DOHH2 (cell line): ENCODE results near the gene SHROOM1.

Experiments
- H3F3A ChIP-seq: fragments of 200-600 bp; sonication (generic), shearing (Covaris generic); 2 replicates; pipeline ENCODE4 v1.6.0; 2016; ENCODE audit warnings: antibody characterized with exemption, mild to moderate bottlenecking; ENCODE audit not compliant: control insufficient read depth, insufficient read depth
- H3K27ac ChIP-seq: fragments of 200-600 bp; sonication (generic); 2 replicates; pipeline ENCODE4 v1.5.1; 2014; ENCODE audit warnings: low read depth, mild to moderate bottlenecking, low read length, moderate library complexity
- H3K27me3 ChIP-seq: fragments of 200-600 bp; sonication (generic); 2 replicates; pipeline ENCODE4 v1.6.1; 2014; ENCODE audit warnings: mild to moderate bottlenecking, low read length, mixed read lengths; ENCODE audit not compliant: control insufficient read depth
- H3K36me3 ChIP-seq: fragments of 200-600 bp; sonication (generic); 2 replicates; pipeline ENCODE4 v1.6.1; 2014; ENCODE audit warnings: mild to moderate bottlenecking, low read length, moderate library complexity, mixed read lengths; ENCODE audit not compliant: control insufficient read depth
- H3K4me1 ChIP-seq: fragments of 200-600 bp; sonication (generic); 2 replicates; pipeline ENCODE4 v1.6.1; 2014; ENCODE audit warnings: mild to moderate bottlenecking, low read length, mixed read lengths; ENCODE audit not compliant: control insufficient read depth
- H3K4me2 ChIP-seq: fragments of 200-600 bp; sonication (generic); 2 replicates; pipeline ENCODE4 v1.6.0; 2014; ENCODE audit warnings: mild to moderate bottlenecking, low read length, moderate library complexity
- H3K4me3 ChIP-seq: fragments of 200-600 bp; sonication (generic); 2 replicates; pipeline ENCODE4 v1.5.1; 2014; ENCODE audit warnings: mild to moderate bottlenecking, low read length, mixed read lengths
- H3K79me2 ChIP-seq: fragments of 200-600 bp; sonication (generic); 2 replicates; pipeline ENCODE4 v1.6.1; 2014; ENCODE audit warnings: mild to moderate bottlenecking, low read length, mixed read lengths; ENCODE audit not compliant: control insufficient read depth
- H3K9me2 ChIP-seq: fragments of 200-600 bp; sonication (generic); replicated peaks from 2 replicates; pipeline ENCODE4 v1.6.1; 2014; ENCODE audit warnings: mild to moderate bottlenecking, low read length, mixed read lengths; ENCODE audit not compliant: control insufficient read depth
- H3K9me3 ChIP-seq: fragments of 200-600 bp; sonication (generic); 2 replicates; pipeline ENCODE4 v1.6.1; 2014; ENCODE audit warnings: antibody characterized with exemption, low read length, mixed read lengths; ENCODE audit not compliant: control insufficient read depth, insufficient read depth
- H4K20me1 ChIP-seq: fragments of 200-600 bp; sonication (generic); 2 replicates; pipeline ENCODE4 v1.6.0; 2014; ENCODE audit warnings: low read depth, mild to moderate bottlenecking, antibody characterized with exemption, low read length, moderate library complexity; ENCODE audit not compliant: control insufficient read depth, insufficient read depth
- EZH2phosphoT487 ChIP-seq: fragments of 200-600 bp; sonication (generic); IDR thresholded peaks from 2 replicates; pipeline ENCODE4 v1.6.1; 2017; ENCODE audit warnings: borderline replicate concordance, mild to moderate bottlenecking, antibody characterized with exemption, low read length, moderate library complexity, mixed read lengths
- TF ChIP-seq, protein P1 (sequence below): fragments of 200-600 bp; sonication (generic); IDR thresholded peaks from one replicate; pipeline ENCODE4 v1.5.1; 2014; ENCODE audit warnings: antibody characterized with exemption, mild to moderate bottlenecking, low read depth, low read length; ENCODE audit not compliant: poor library complexity, severe bottlenecking

The SHROOM1 gene

GRCh38 chr5:132814503-132815294 lies 15.7 kb downstream of the SHROOM1 start:
- Histone ChIP-seq H3K4me3 (no peak overlapping the region), H3K4me2 (no peak overlapping the region), H3K36me3 (no peaks in the 10 kb centered on the region), H3K4me1 (0 out of 2 replicates have a peak, but pooled peaks cover 3% of the 10 kb centered on the region), H3K9me3 (no peaks in the 10 kb centered on the region), H3K27me3 (peaks cover 27% of the 10 kb centered on the region), H3F3A (peaks cover 5% of the 10 kb centered on the region; the same call in 1 of the 2 replicates), H3K9me2 (no peaks in the 10 kb centered on the region), H3K27ac (no peak overlapping the region), H3K79me2 (no peaks in the 10 kb centered on the region), H4K20me1 (no peaks in the 10 kb centered on the region)
- no peak for TF ChIP-seq EZH2phosphoT487
- TF ChIP-seq, protein P1, sequence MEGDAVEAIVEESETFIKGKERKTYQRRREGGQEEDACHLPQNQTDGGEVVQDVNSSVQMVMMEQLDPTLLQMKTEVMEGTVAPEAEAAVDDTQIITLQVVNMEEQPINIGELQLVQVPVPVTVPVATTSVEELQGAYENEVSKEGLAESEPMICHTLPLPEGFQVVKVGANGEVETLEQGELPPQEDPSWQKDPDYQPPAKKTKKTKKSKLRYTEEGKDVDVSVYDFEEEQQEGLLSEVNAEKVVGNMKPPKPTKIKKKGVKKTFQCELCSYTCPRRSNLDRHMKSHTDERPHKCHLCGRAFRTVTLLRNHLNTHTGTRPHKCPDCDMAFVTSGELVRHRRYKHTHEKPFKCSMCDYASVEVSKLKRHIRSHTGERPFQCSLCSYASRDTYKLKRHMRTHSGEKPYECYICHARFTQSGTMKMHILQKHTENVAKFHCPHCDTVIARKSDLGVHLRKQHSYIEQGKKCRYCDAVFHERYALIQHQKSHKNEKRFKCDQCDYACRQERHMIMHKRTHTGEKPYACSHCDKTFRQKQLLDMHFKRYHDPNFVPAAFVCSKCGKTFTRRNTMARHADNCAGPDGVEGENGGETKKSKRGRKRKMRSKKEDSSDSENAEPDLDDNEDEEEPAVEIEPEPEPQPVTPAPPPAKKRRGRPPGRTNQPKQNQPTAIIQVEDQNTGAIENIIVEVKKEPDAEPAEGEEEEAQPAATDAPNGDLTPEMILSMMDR = no peak

DNA sequence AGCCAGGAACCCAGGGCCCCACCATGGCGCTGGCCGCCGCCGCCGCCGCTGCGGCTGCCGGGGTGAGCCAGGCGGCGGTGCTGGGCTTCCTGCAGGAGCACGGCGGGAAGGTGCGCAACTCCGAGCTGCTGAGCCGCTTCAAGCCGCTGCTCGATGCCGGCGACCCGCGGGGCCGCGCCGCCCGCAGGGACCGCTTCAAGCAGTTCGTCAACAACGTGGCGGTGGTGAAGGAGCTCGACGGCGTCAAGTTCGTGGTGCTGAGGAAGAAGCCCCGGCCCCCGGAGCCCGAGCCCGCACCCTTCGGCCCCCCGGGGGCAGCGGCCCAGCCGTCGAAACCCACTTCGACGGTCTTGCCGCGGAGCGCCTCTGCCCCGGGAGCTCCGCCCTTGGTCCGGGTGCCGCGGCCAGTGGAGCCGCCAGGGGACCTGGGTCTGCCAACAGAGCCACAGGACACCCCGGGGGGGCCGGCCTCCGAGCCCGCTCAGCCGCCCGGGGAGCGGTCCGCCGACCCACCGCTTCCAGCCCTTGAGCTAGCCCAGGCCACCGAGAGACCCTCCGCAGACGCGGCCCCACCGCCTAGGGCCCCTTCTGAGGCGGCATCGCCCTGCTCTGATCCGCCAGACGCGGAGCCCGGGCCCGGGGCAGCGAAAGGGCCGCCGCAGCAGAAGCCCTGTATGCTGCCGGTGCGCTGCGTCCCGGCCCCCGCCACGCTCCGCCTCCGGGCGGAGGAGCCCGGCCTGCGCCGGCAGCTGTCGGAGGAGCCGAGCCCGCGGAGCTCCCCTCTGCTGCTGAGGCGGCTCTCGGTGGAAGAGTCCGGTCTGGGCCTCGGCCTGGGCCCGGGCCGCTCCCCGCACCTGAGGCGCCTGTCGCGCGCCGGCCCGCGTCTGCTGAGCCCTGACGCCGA lies 16.6 kb downstream of the SHROOM1 start:
- Histone ChIP-seq H3K9me3 (no peaks in the 10 kb centered on the region), H3K9me2 (no peaks in the 10 kb centered on the region), H3F3A (peaks cover 5% of the 10 kb centered on the region; the same call in 1 of the 2 replicates), H3K36me3 (no peaks in the 10 kb centered on the region), H3K4me3 (no peak overlapping the region), H3K4me1 (0 out of 2 replicates have a peak, but pooled peaks cover 3% of the 10 kb centered on the region), H3K79me2 (no peaks in the 10 kb centered on the region), H3K4me2 (peak overlapping the region; percentile 9; the same call in 1 of the 2 replicates), H3K27ac (no peak overlapping the region), H3K27me3 (peaks cover 25% of the 10 kb centered on the region), H4K20me1 (no peaks in the 10 kb centered on the region)
- TF ChIP-seq EZH2phosphoT487 = no peak
- TF ChIP-seq, protein P1 = no peak

GRCh38 chr5:132812781-132813598 lies 17.5 kb downstream of the SHROOM1 start, which contains the start of gene SOWAHA:
TSS of gene SOWAHA (plus strand) at chr5:132813302. CDS start at chr5:132813622, 320 bp downstream.
- Histone ChIP-seq H3K79me2 (no peaks in the 10 kb centered on the region), H3K4me1 (0 out of 2 replicates have a peak, but pooled peaks cover 3% of the 10 kb centered on the region), H3K4me3 (no peak within 1 kb of the TSS), H3F3A (peaks cover 5% of the 10 kb centered on the region; the same call in 1 of the 2 replicates), H3K9me3 (no peaks in the 10 kb centered on the region), H3K36me3 (no peaks in the 10 kb centered on the region), H4K20me1 (no peaks in the 10 kb centered on the region), H3K4me2 (peak within 1 kb of the TSS; percentile 25; the same call in 1 of the 2 replicates), H3K27me3 (peaks cover 28% of the 10 kb centered on the region), H3K27ac (no peak within 1 kb of the TSS), H3K9me2 (no peaks in the 10 kb centered on the region)
- peak; percentile 77 for TF ChIP-seq EZH2phosphoT487
- TF ChIP-seq, protein P1 = no peak
